ENCODE results near the gene DNMT3A. TPM values are rescaled to one million over a fixed set of nuclear protein-coding genes. Genes with fewer than 3 reads are reported as not detected.

Gene DNMT3A
- total and polyA plus RNA-seq, 2 donors from 2014 or later = 6.5 to 31.4 TPM

- intact Hi-C loops (cut with DNase I) = no loop called here
- TF ChIP-seq, protein P1, sequence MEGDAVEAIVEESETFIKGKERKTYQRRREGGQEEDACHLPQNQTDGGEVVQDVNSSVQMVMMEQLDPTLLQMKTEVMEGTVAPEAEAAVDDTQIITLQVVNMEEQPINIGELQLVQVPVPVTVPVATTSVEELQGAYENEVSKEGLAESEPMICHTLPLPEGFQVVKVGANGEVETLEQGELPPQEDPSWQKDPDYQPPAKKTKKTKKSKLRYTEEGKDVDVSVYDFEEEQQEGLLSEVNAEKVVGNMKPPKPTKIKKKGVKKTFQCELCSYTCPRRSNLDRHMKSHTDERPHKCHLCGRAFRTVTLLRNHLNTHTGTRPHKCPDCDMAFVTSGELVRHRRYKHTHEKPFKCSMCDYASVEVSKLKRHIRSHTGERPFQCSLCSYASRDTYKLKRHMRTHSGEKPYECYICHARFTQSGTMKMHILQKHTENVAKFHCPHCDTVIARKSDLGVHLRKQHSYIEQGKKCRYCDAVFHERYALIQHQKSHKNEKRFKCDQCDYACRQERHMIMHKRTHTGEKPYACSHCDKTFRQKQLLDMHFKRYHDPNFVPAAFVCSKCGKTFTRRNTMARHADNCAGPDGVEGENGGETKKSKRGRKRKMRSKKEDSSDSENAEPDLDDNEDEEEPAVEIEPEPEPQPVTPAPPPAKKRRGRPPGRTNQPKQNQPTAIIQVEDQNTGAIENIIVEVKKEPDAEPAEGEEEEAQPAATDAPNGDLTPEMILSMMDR (IDR thresholded peaks at IDR 0.05; ENCODE audit: borderline replicate concordance, extremely low read depth, insufficient read depth) = no peak
Measured at GRCh38 chr2:25354116-25354515, 12.4 kb upstream of the DNMT3A start.

DNA sequence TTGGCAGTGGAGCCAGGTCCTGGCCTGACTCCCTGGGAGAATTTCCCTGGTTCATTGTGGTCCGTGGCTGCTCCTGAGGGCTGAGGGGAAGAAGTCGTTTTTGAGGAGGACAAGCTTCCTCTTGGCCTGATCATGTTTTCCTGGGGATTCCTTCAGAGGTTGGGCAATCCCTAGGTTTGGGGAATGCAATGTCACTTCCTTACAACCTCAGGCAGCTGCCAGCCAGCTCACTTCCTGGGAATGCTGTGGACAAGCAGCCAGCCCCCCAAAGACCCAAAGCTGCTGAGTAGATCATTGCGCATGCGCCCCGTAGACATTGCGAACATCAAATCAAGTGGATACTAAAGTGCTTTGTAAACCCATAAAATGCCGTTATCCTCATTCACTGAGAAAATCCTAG lies 7.7 kb upstream of the DNMT3A start:
- TF ChIP-seq, protein P1 (IDR thresholded peaks at IDR 0.05; ENCODE audit: borderline replicate concordance, extremely low read depth, insufficient read depth) = no peak
- Histone ChIP-seq H3K36me3 (ENCODE audit: control insufficient read depth in 2 of 3, insufficient read depth in 3 of 3, low read length in 3 of 3) (no peaks in the 10 kb centered on the region), H3K4me1 (ENCODE audit: control insufficient read depth in 2 of 3, insufficient read depth in 2 of 3, low read depth in 1 of 3, low read length in 3 of 3) (no peaks in the 10 kb centered on the region), H3K9ac (ENCODE audit: low read length in 3 of 3) (no peak overlapping the region), H3K27me3 (ENCODE audit: control insufficient read depth, insufficient read depth, low read length) (no peaks in the 10 kb centered on the region), H3K27ac (ENCODE audit: low read depth in 2 of 2, low read length in 2 of 2) (no peak overlapping the region), H3K9me3 (ENCODE audit: control insufficient read depth in 2 of 3, insufficient read depth in 1 of 3, low read length in 3 of 3) (no peaks in the 10 kb centered on the region), H3K4me3 (ENCODE audit: low read length in 3 of 3) (no peak overlapping the region)
- DNase-seq (no peak), FAIRE-seq (no peak)
- intact Hi-C loops (cut with DNase I) = no loop called here

More at GRCh38 chr2:25354116-25354515, 12.4 kb upstream of the DNMT3A start:
- H3K9ac ChIP-seq (ENCODE audit: low read length in 3 of 3) = no peak overlapping the region
- DNase-seq = no peak
- H3K36me3 ChIP-seq (ENCODE audit: control insufficient read depth in 2 of 3, insufficient read depth in 3 of 3, low read length in 3 of 3) = no peaks in the 10 kb centered on the region
- no peak overlapping the region for H3K4me3 ChIP-seq (ENCODE audit: low read length in 3 of 3)
- FAIRE-seq = no peak
- H3K4me1 ChIP-seq (ENCODE audit: control insufficient read depth in 2 of 3, insufficient read depth in 2 of 3, low read depth in 1 of 3, low read length in 3 of 3) = no peaks in the 10 kb centered on the region
- no peak overlapping the region for H3K27ac ChIP-seq (ENCODE audit: low read depth in 2 of 2, low read length in 2 of 2)
- no peaks in the 10 kb centered on the region for H3K27me3 ChIP-seq (ENCODE audit: control insufficient read depth, insufficient read depth, low read length)
- no peaks in the 10 kb centered on the region for H3K9me3 ChIP-seq (ENCODE audit: control insufficient read depth in 2 of 3, insufficient read depth in 1 of 3, low read length in 3 of 3)

GRCh38 chr2:25347846-25348245 lies 6.1 kb upstream of the DNMT3A start:
- Histone ChIP-seq H3K4me1 (ENCODE audit: control insufficient read depth in 2 of 3, insufficient read depth in 2 of 3, low read depth in 1 of 3, low read length in 3 of 3) (no peaks in the 10 kb centered on the region), H3K9me3 (ENCODE audit: control insufficient read depth in 2 of 3, insufficient read depth in 1 of 3, low read length in 3 of 3) (no peaks in the 10 kb centered on the region), H3K27me3 (ENCODE audit: control insufficient read depth, insufficient read depth, low read length) (no peaks in the 10 kb centered on the region), H3K36me3 (ENCODE audit: control insufficient read depth in 2 of 3, insufficient read depth in 3 of 3, low read length in 3 of 3) (no peaks in the 10 kb centered on the region), H3K9ac (ENCODE audit: low read length in 3 of 3) (no peak overlapping the region), H3K4me3 (ENCODE audit: low read length in 3 of 3) (no peak overlapping the region), H3K27ac (ENCODE audit: low read depth in 2 of 2, low read length in 2 of 2) (no peak overlapping the region)
- DNase-seq (no peak), FAIRE-seq (no peak)
- intact Hi-C loops (cut with DNase I) = no loop called here
- TF ChIP-seq, protein P1 (IDR thresholded peaks at IDR 0.05; ENCODE audit: borderline replicate concordance, extremely low read depth, insufficient read depth) = no peak

- FAIRE-seq (no peak), DNase-seq (no peak)
- intact Hi-C loops (cut with DNase I) = no loop called here
Measured at GRCh38 chr2:25347205-25347815, 5.6 kb upstream of the DNMT3A start.

More at GRCh38 chr2:25347205-25347815, 5.6 kb upstream of the DNMT3A start:
- no peak overlapping the region for H3K4me3 ChIP-seq (ENCODE audit: low read length in 3 of 3)
- no peaks in the 10 kb centered on the region for H3K9me3 ChIP-seq (ENCODE audit: control insufficient read depth in 2 of 3, insufficient read depth in 1 of 3, low read length in 3 of 3)
- TF ChIP-seq, protein P1 (IDR thresholded peaks at IDR 0.05; ENCODE audit: borderline replicate concordance, extremely low read depth, insufficient read depth) = no peak
- no peaks in the 10 kb centered on the region for H3K36me3 ChIP-seq (ENCODE audit: control insufficient read depth in 2 of 3, insufficient read depth in 3 of 3, low read length in 3 of 3)
- no peak overlapping the region for H3K9ac ChIP-seq (ENCODE audit: low read length in 3 of 3)
- H3K27ac ChIP-seq (ENCODE audit: low read depth in 2 of 2, low read length in 2 of 2) = no peak overlapping the region
- no peaks in the 10 kb centered on the region for H3K27me3 ChIP-seq (ENCODE audit: control insufficient read depth, insufficient read depth, low read length)
- H3K4me1 ChIP-seq (ENCODE audit: control insufficient read depth in 2 of 3, insufficient read depth in 2 of 3, low read depth in 1 of 3, low read length in 3 of 3) = no peaks in the 10 kb centered on the region
